ENCODE results near the gene YY1. TPM values are rescaled to one million over a fixed set of nuclear protein-coding genes. Genes with fewer than 3 reads are reported as not detected.

The YY1 gene
- total RNA-seq, 2 donors from 2014 or later: 44.4 to 60.7 TPM

DNA sequence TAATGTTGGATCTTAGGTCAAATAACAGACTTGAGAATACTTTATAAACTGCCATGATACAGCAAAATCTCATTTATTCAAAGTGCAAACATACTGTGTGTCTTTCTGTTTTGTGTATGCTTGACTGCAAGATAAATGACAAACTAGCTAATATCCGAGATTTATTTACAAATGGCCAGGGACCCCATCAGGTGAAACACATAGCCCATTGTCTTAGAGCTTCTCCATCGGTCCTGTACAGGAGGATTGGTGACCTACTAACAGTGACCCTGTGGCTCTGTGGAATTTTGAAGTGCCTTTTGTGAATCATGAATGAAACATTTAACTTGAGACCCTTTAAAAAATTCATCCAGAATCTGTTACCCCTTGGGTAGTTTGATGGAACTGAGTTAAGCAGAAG, 40.2 kb downstream of the YY1 start:
- H3K27ac ChIP-seq: no peak overlapping the region

DNA sequence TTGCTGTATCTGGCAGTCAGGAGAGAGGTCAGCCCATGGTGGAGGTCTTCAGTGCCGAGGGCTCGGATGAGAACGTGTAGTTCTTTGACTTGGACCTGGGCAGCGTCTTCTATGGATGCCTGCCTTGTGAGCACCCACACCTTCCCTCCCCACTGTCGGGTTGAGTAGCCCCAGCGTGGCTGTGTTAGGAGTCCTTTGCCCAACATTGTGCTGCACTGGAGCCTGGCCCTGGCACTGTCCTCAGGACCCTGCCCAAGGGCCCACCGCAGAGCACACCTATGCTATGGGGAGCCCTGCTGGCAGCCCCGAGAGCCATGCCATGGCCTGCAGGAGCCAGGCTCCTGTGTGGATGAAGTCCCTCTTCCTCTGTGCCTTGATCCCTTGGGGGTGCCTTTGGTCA, 40.6 kb downstream of the YY1 start:
- intact Hi-C loops (cut with DNase I): no loop called here
- TF ChIP-seq POLR2A (IDR thresholded peaks at IDR 0.05): no peak
- TF ChIP-seq, protein P1, sequence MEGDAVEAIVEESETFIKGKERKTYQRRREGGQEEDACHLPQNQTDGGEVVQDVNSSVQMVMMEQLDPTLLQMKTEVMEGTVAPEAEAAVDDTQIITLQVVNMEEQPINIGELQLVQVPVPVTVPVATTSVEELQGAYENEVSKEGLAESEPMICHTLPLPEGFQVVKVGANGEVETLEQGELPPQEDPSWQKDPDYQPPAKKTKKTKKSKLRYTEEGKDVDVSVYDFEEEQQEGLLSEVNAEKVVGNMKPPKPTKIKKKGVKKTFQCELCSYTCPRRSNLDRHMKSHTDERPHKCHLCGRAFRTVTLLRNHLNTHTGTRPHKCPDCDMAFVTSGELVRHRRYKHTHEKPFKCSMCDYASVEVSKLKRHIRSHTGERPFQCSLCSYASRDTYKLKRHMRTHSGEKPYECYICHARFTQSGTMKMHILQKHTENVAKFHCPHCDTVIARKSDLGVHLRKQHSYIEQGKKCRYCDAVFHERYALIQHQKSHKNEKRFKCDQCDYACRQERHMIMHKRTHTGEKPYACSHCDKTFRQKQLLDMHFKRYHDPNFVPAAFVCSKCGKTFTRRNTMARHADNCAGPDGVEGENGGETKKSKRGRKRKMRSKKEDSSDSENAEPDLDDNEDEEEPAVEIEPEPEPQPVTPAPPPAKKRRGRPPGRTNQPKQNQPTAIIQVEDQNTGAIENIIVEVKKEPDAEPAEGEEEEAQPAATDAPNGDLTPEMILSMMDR (IDR thresholded peaks at IDR 0.05): no peak
- TF ChIP-seq POLR2AphosphoS5 (IDR thresholded peaks at IDR 0.05): no peak
- 91% methylated on average over 8 of the region's 8 CpGs for WGBS
- Histone ChIP-seq H3K9me3 (no peaks in the 10 kb centered on the region), H3K27me3 (replicated peaks; ENCODE audit: insufficient read depth) (no peaks in the 10 kb centered on the region), H3K36me3 (no peaks in the 10 kb centered on the region), H3K4me3 (no peak overlapping the region), H3K4me1 (replicated peaks) (peaks cover 13% of the 10 kb centered on the region), H3K27ac (no peak overlapping the region)
- DNase-seq (ENCODE audit: low spot score): no peak

More for the DNA sequence above, 40.2 kb downstream of the YY1 start:
- TF ChIP-seq POLR2AphosphoS5 (IDR thresholded peaks at IDR 0.05) (no peak), POLR2A (IDR thresholded peaks at IDR 0.05) (no peak)
- TF ChIP-seq, protein P1 (IDR thresholded peaks at IDR 0.05): no peak
- 80% methylated on average over 2 of the region's 2 CpGs for WGBS
- H3K9me3 ChIP-seq: no peaks in the 10 kb centered on the region
- no peak for DNase-seq (ENCODE audit: low spot score)
- no peaks in the 10 kb centered on the region for H3K27me3 ChIP-seq (replicated peaks; ENCODE audit: insufficient read depth)
- intact Hi-C loops (cut with DNase I): no loop called here
- peaks cover 13% of the 10 kb centered on the region for H3K4me1 ChIP-seq (replicated peaks)
- no peak overlapping the region for H3K4me3 ChIP-seq
- H3K36me3 ChIP-seq: no peaks in the 10 kb centered on the region

DNA sequence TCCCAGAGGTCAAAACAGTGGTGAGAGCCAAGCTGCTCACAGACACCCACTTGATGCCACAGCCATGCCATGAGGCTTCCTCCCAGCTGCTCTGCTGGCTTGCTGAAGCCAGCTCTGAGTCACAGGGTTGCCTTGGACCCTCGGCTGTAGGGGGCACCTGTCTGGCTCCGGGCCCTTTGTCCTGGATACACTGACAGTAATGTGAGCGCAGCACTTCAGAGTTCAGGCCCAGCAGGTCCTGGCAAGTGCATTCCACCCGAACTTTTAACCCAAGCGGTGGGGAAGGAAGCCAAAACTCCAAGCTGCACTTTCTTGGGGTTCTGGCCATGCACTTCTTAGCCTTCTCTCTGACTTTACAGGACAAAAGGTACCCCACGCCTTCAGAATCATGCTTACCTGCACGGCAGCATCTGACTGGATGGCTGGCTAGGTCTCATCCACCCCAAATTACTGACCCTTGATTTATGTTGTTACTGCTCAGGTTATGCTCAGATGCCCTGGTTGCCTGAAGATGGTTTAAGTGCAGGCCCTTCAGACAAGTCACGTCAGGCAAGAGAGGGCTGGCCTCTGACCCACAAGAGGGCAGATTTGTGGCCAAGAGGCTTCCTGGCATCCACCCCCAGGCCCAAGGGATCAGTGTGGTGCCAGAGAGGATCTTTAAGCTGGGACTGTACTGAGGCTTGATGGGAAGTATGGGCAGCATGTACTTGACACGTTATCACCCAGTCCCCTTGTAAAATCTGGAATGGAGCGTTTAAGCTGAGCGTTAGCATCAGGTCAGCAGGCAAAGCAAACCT, 42.5 kb downstream of the YY1 start:
- 35% methylated on average over 11 of the region's 11 CpGs for WGBS
- Histone ChIP-seq H3K9me3 (no peaks in the 10 kb centered on the region), H3K36me3 (no peaks in the 10 kb centered on the region), H3K27ac (peak overlapping the region in 1 of 2 donors; percentile 2), H3K4me1 (replicated peaks) (peaks cover 13% of the 10 kb centered on the region), H3K27me3 (replicated peaks; ENCODE audit: insufficient read depth) (no peaks in the 10 kb centered on the region), H3K4me3 (no peak overlapping the region)
- TF ChIP-seq POLR2AphosphoS5 (IDR thresholded peaks at IDR 0.05) (no peak), POLR2A (IDR thresholded peaks at IDR 0.05) (no peak)
- TF ChIP-seq, protein P1 (IDR thresholded peaks at IDR 0.05): no peak
- intact Hi-C loops (cut with DNase I): no loop called here
- DNase-seq (ENCODE audit: low spot score): no peak

DNA sequence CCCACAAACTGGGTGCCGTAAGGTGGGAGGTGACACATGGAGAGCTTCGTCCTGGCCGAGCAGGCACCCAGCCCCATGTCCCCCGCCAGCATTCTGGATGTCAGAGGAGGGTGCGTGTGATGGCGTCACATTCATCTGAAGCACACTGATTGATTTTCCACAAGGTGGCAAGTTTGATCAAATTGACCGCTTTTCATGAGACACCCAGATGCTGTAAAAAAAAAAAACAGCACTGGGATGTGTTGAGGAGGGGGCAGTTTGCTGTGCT, 43.1 kb downstream of the YY1 start:
- WGBS: 86% methylated on average over 7 of the region's 7 CpGs
- no peak for DNase-seq (ENCODE audit: low spot score)
- peak overlapping the region in 1 of 2 donors; percentile 2 for H3K27ac ChIP-seq

More for the DNA sequence above, 43.1 kb downstream of the YY1 start:
- Histone ChIP-seq H3K36me3 (no peaks in the 10 kb centered on the region), H3K9me3 (no peaks in the 10 kb centered on the region), H3K27me3 (replicated peaks; ENCODE audit: insufficient read depth) (no peaks in the 10 kb centered on the region), H3K4me3 (no peak overlapping the region), H3K4me1 (replicated peaks) (peaks cover 13% of the 10 kb centered on the region)
- no peak for TF ChIP-seq POLR2AphosphoS5 (IDR thresholded peaks at IDR 0.05)
- TF ChIP-seq POLR2A (IDR thresholded peaks at IDR 0.05): no peak
- TF ChIP-seq, protein P1 (IDR thresholded peaks at IDR 0.05): no peak
- intact Hi-C loops (cut with DNase I): no loop called here
